ENCODE measurements around the gene IFIT2. TPM values are rescaled to one million over a fixed set of nuclear protein-coding genes. Genes with fewer than 3 reads are reported as not detected.
A peak's percentile ranks its signal among the peaks of the same experiment; 100 is the strongest.

Gene IFIT2
- total RNA-seq, 4 donors from 2014 or later, result 3.2 to 5.3 (median 3.8) TPM

DNA sequence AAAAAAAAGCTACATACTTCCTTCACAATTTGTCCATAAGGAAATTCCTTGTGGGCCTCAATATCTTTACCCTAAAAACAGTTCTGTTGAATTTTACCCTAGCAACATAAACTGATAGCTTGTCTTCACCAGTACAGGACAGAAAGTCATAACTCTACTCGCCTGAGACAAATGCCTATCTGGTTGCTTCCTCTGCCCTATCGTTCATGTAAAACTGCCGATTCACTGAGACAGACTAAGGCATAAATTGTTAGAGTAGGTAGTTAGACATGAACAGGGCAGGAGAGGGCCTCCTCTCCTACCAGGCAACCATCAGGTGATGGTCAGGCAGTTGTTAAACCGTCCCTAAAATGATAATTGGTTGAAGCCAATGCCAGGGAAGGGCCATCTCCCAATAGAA, 51.0 kb downstream of the IFIT2 start:
- 86 to 91% methylated on average over 3 to 4 of the region's 4 CpGs for WGBS, 2 donors (ENCODE audit: low coverage in 1 of 2)
- H3K36me3 ChIP-seq, result no peaks in the 10 kb centered on the region
- TF ChIP-seq POLR2A (IDR thresholded peaks at IDR 0.05), result no peak
- no peak for TF ChIP-seq EP300 (IDR thresholded peaks at IDR 0.05)
- H3K27me3 ChIP-seq, result no peaks in the 10 kb centered on the region
- H3K9me3 ChIP-seq, result no peaks in the 10 kb centered on the region
- H3K4me3 ChIP-seq, result no peak overlapping the region
- H3K4me1 ChIP-seq, result peaks cover 4 to 27% (median 17%) of the 10 kb centered on the region in 3 donors
- no peak for ATAC-seq
- H3K27ac ChIP-seq, result peak overlapping the region in 1 of 4 donors; percentile 78

DNA sequence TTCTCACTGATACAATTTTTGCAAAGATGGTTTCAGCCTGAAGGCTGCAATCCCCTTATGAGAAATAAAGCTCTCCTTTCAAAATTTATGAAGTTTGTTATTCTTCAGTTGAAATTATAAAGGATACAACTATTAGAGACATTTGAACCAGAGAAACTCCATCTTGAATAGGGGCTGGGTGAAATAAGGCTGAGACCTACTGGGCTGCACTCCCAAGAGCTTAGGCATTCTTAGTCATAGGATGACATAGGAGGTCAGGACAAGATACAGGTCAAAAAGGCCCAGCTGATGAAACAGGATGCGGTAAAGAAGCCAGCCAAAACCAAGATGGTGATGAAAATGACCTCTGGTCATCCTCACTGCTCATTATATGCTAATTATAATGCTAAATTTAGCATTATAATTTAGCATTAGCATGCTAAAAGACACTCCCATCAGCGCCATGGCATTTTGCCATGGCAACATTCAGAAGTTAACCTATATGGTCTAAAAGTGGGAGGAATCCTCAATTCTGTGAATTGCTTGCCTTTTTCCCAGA, 53.6 kb downstream of the IFIT2 start:
- no peaks in the 10 kb centered on the region for H3K27me3 ChIP-seq
- H3K4me3 ChIP-seq, result no peak overlapping the region
- TF ChIP-seq, protein P1, sequence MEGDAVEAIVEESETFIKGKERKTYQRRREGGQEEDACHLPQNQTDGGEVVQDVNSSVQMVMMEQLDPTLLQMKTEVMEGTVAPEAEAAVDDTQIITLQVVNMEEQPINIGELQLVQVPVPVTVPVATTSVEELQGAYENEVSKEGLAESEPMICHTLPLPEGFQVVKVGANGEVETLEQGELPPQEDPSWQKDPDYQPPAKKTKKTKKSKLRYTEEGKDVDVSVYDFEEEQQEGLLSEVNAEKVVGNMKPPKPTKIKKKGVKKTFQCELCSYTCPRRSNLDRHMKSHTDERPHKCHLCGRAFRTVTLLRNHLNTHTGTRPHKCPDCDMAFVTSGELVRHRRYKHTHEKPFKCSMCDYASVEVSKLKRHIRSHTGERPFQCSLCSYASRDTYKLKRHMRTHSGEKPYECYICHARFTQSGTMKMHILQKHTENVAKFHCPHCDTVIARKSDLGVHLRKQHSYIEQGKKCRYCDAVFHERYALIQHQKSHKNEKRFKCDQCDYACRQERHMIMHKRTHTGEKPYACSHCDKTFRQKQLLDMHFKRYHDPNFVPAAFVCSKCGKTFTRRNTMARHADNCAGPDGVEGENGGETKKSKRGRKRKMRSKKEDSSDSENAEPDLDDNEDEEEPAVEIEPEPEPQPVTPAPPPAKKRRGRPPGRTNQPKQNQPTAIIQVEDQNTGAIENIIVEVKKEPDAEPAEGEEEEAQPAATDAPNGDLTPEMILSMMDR (IDR thresholded peaks at IDR 0.05), result no peak
- TF ChIP-seq EP300 (IDR thresholded peaks at IDR 0.05) (no peak), POLR2A (IDR thresholded peaks at IDR 0.05) (no peak), POLR2AphosphoS5 (IDR thresholded peaks at IDR 0.05) (no peak)
- no peak for ATAC-seq
- H3K36me3 ChIP-seq, result no peaks in the 10 kb centered on the region
- 83 to 100% methylated on average over 2 of the region's 2 CpGs for WGBS, 2 donors (ENCODE audit: low coverage in 1 of 2)
- peaks cover 4 to 21% (median 16%) of the 10 kb centered on the region in 3 donors for H3K4me1 ChIP-seq
- H3K9me3 ChIP-seq, result no peaks in the 10 kb centered on the region
- H3K27ac ChIP-seq, result no peak overlapping the region

DNA sequence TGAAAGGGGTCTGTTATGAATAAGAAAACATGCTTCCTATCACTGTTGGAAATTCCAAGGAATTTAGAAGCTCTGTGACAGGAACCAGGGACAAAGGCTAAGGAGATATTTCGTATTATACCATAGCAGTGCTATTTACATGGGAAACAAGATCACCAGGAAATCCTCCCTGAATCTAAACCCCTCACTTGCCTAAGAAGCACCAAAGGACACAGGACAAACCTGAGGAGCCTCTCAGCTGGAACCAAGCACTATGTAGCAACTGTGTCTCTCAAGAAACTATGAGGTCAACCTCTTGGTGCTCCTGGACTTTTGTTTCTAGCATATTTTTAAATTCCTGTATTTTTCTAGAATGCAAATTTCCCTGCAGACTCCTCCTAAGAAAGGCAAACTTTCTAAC, 55.2 kb downstream of the IFIT2 start:
- peaks cover 0 to 5% (median 4%) of the 10 kb centered on the region in 3 donors for H3K4me1 ChIP-seq
- no peak for ATAC-seq
- H3K27ac ChIP-seq, result no peak overlapping the region
- no peak overlapping the region for H3K4me3 ChIP-seq
- no peaks in the 10 kb centered on the region for H3K36me3 ChIP-seq
- no peak for TF ChIP-seq POLR2A (IDR thresholded peaks at IDR 0.05)
- no peak for TF ChIP-seq POLR2AphosphoS5 (IDR thresholded peaks at IDR 0.05)
- TF ChIP-seq, protein P1 (IDR thresholded peaks at IDR 0.05), result no peak
- no peak for TF ChIP-seq EP300 (IDR thresholded peaks at IDR 0.05)
- no peaks in the 10 kb centered on the region for H3K9me3 ChIP-seq
- H3K27me3 ChIP-seq, result no peaks in the 10 kb centered on the region
- WGBS, 2 donors (ENCODE audit: low coverage in 1 of 2), result 50 to 58% methylated on average over 1 of the region's 1 CpG

DNA sequence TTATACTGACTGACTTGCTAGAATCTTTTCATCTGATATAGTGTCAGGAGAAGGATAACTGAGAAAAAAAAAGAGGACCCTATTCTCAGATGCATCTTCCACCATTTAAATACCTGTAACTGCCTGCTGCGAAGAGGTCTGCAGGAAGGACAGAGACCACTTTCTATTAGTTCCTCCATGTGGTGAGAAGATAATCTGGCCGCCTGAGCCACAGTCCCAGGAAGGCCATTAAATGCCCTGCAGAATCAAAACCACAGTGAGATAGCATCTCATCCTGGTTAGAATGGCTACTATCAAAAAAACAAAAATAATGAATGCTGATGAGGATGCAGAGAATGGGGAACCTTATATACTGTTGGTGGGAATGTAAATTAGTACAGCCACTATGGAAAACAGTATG, 56.1 kb downstream of the IFIT2 start:
- Histone ChIP-seq H3K4me1 (no peaks in the 10 kb centered on the region), H3K27me3 (no peaks in the 10 kb centered on the region), H3K36me3 (no peaks in the 10 kb centered on the region), H3K4me3 (no peak overlapping the region), H3K9me3 (no peaks in the 10 kb centered on the region), H3K27ac (no peak overlapping the region)
- 74% methylated on average over 2 of the region's 2 CpGs; no CpG with 5 or more reads in 1 of the 2 donors for WGBS, 2 donors (ENCODE audit: low coverage in 1 of 2)
- no peak for ATAC-seq
- TF ChIP-seq EP300 (IDR thresholded peaks at IDR 0.05) (no peak), POLR2AphosphoS5 (IDR thresholded peaks at IDR 0.05) (no peak), POLR2A (IDR thresholded peaks at IDR 0.05) (no peak)
- TF ChIP-seq, protein P1 (IDR thresholded peaks at IDR 0.05), result no peak

Other genes starting within 250 kb of the IFIT2 start
- 10 to 100 TPM in 1 of 4 donors, 1 to 10 TPM in 2, under 1 TPM in 1; 0.93 to 16.8 (median 1.5) TPM for gene CH25H, start 94.7 kb upstream of the IFIT2 start, total RNA-seq
- gene LIPA, start 50.3 kb upstream of the IFIT2 start, total RNA-seq, result 10 to 100 TPM; 15.7 to 46.0 (median 22.3) TPM
- gene IFIT3, start 26.0 kb downstream of the IFIT2 start, total RNA-seq, result 10 to 100 TPM in 2 of 4 donors, 1 to 10 TPM in 2; 8.1 to 15.5 (median 11.9) TPM
- gene IFIT1B, start 76.0 kb downstream of the IFIT2 start, total RNA-seq, result not detected
- gene IFIT1, start 90.6 kb downstream of the IFIT2 start, total RNA-seq, result 10 to 100 TPM; 10.3 to 16.5 (median 15.2) TPM
- 10 to 100 TPM; 14.9 to 30.0 (median 27.3) TPM for gene IFIT5, start 112.5 kb downstream of the IFIT2 start, total RNA-seq
- 10 to 100 TPM in 1 of 4 donors, 1 to 10 TPM in 3; 1.7 to 11.7 (median 2.4) TPM for gene SLC16A12, start 233.5 kb downstream of the IFIT2 start, total RNA-seq